Epithelial cell of alveolus of lung (primary cell): ENCODE results near the gene PADI6. TPM values are rescaled to one million over a fixed set of nuclear protein-coding genes. Genes with fewer than 3 reads are reported as not detected.

Source experiments
- total RNA-seq: library from RNA; depleted of rRNA; stranded (reverse); fragments of >200 nt; gene quantifications from 2 replicates; pipeline ENCODE4 v1.2.1, GENCODE V29; 2015

Gene PADI6
- not detected in 2 replicates for total RNA-seq

GRCh38 chr1:17371896-17372295, at the start of gene PADI6:
Gene PADI6 (plus strand): TSS chr1:17372196. CDS start chr1:17372246, 50 bp downstream.

GRCh38 chr1:17439250-17440073, 67.5 kb downstream of the PADI6 start, which contains the start of gene RCC2:
Gene RCC2 (minus strand): TSS chr1:17439677. CDS start chr1:17438514, 1,163 bp downstream.

Other genes with a start within 250 kb of the PADI6 start
- not detected in 2 replicates for gene PADI1, start 167.1 kb upstream of the PADI6 start, total RNA-seq
- gene PADI3, start 123.1 kb upstream of the PADI6 start, total RNA-seq: not detected in 2 replicates
- not detected in 2 replicates for gene PADI4, start 64.0 kb upstream of the PADI6 start, total RNA-seq
- gene RCC2, start 67.5 kb downstream of the PADI6 start, total RNA-seq: 45.0 and 46.8 TPM in 2 replicates
- 2.4 and 9.7 TPM in 2 replicates for gene ARHGEF10L, start 167.5 kb downstream of the PADI6 start, total RNA-seq